Ureter (tissue), 1 donor: Measurements from ENCODE around the gene ATRNL1. TPM values are rescaled to one million over a fixed set of nuclear protein-coding genes. Genes with fewer than 3 reads are reported as not detected.

Experiments
- DNase-seq: peaks from one replicate; pipeline ENCODE4 v3.0.0-alpha.2; 2020; ENCODE audit warnings: low spot score
- total RNA-seq: library from RNA; stranded (reverse); gene quantifications from one replicate; pipeline ENCODE4 v1.2.4, GENCODE V29; 2023
- donor health status: DM: yes; HTN: yes; CAD: no.

The ATRNL1 gene
- total RNA-seq: 18.4 TPM

- no peak for DNase-seq
Observed at GRCh38 chr10:115093286-115093775, at the start of gene ATRNL1. ATRNL1 (plus strand) TSS chr10:115093365; CDS start chr10:115093751, 386 bp downstream.

DNA sequence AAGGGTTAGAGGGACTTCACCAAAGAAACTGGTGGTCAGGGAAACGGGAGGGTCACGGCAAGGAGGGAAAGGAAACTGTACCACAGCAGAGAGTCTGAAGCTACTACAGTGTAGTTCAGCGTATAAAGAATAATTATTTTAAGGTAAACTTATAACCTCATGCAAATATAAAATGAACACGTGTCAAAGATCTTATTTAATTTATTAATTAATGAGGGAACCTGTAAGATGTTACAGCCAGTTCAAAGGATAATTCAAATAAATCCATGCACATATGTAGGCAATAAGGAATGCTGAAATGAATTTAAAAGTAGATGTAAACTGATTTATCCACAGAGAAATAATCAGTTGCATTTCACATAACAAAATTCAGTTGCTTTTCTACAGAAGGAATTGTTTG, 49.4 kb upstream of the ATRNL1 start:
- no peak for DNase-seq

DNA sequence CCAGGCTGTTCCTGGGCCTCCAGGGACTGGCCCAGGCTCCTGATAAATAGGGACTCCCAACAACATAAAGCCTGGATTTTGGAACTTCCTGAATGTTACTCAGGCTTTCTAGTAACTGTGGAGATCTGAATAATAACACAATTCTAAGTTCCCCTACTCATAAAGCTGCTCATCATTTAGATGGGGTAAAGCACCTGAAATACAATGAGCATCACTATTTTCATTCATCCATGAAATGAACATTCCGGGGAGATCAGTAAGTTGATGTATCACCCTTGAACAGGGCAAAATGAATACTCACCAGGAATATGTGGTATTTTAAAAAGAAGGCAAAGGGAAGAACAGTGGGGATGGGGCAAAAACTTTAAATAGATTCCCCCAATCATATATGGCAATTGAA, 48.3 kb upstream of the ATRNL1 start:
- no peak for DNase-seq

GRCh38 chr10:115045499-115045898, 47.7 kb upstream of the ATRNL1 start:
- no peak for DNase-seq

DNA sequence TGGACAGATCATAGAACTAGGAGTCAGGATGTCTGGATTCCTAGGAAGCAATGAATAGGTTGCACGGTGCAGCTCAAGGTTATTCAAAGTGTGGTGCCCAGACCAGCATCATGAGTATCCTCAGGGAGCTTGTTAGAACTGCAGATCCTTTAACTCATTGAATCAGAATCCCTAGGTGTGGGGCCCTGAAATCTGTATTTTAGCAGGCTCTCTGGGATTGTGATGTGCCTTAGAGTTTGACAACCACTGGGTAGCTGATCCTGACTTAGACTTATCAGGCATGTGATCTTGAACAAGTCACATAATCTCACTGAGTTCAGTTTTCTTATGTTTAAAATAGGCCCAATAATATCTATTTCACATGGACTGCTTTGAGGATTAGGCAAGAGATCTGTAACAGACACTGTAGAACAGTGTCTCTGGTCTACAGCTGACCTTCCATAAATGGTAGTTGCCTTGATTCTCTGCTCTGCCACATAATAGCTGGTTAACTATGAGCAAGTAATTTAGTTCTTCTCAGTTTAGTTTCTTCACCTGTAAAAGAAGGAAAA, 46.4 kb upstream of the ATRNL1 start:
- no peak for DNase-seq

DNA sequence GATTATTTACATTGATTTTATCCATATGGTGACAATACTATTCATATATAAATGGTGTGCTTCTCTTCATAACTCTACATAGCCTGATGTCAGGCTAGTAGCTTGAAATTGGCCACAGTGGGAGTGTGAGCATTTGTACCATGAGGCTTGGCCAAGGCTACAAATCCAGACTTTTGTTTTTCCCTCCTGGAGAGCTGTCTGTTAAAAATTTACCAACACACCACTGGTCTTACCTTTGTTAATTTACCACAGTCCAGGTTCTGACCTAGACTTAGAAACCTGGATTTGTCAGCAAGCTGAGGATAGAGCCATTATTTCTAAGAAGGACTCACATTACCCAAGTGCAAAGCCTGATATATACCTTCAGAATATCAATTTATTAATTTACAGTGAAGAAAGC, 45.5 kb upstream of the ATRNL1 start:
- DNase-seq: no peak

DNA sequence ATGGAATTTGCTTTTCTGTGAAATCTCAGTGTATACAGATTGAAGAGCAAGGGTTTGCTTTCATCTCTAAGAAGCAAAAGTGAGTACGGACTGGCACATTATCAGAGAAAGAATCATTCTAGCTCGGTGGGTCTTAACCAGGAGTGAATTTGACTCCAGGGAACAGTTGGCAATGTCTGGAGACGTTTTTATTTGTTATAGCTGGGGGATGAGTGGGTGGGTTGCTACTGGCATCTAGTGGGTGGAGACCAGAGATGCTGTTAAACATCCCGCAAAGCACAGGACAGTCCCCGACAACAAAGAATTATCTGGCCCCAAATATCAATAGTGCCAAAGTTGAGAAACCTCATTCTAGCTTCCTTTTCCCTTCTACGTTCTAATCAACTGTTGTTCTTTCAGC, 43.8 kb upstream of the ATRNL1 start:
- DNase-seq: no peak

GRCh38 chr10:115049960-115050359, 43.2 kb upstream of the ATRNL1 start:
- DNase-seq: no peak

DNA sequence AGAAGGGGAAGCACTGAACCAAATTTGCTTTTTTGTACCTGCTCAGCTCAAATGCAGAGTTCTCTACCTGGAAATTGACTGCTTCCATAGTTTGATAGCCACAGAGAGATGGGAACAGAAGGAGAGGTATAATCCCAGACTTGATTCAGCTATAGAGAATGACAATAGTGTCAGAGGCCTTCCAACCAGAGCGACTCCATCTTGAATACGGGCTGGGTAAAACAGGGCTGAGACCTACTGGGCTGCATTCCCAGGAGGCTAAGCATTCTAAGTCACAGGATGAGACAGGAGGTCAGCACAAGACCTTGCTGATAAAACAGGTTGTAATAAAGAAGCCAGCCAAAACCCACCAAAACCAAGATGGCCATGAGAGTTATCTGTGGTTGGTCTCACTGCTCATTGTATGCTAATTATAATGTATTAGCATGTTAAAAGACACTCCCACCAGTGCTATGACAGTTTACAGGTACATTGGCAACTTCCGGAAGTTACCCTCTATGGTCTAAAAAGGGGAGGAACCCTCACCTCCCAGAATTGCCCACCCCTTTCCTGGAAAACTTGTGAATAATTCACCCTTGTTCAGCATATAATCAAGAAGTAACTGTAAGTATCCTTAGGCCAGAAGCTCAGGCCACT, 42.7 kb upstream of the ATRNL1 start:
- no peak for DNase-seq

- no peak for DNase-seq
Observed at GRCh38 chr10:115051216-115051615, 41.9 kb upstream of the ATRNL1 start.

DNA sequence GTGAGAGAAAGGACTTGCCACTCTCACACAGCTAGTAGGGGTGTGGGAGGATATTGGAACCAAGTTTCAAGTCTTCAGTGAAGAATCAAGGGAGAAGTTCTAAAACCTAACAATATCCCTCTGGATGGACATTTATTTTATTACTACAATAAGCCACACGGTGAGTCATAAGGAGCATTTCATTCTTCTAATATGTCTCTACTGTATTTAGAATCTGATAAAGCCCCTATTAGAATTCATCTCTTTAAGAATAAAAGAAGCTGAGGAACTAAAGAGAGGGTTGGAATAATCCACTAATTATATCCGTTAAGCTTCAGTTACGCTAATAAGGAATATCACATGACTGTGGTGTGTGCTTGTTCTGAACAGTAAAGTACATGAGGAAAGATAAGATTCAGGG, 40.9 kb upstream of the ATRNL1 start:
- no peak for DNase-seq

DNA sequence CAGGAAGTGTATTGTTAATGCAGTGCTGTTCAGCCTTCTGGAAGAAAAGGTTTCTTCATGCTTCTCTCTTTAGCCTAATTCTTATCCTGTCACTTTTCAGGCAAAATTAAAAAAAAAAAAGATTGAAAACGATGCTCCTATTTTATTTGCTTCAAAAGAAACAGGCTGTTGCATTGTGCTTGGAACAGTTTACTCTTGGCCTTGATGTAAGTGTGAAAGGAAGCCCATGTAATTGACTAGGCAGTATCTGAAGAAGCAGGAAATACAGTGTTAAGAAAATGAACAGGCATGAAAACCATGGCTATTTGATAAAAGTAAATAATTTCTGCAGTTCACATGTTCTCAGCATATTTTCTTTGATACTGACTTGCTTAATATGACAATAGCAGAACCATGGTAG, 40.4 kb upstream of the ATRNL1 start:
- DNase-seq: no peak

- DNase-seq: no peak
Observed at GRCh38 chr10:115056186-115056585, 37.0 kb upstream of the ATRNL1 start.

- DNase-seq: no peak
Observed at GRCh38 chr10:115059301-115059898, 33.8 kb upstream of the ATRNL1 start.

DNA sequence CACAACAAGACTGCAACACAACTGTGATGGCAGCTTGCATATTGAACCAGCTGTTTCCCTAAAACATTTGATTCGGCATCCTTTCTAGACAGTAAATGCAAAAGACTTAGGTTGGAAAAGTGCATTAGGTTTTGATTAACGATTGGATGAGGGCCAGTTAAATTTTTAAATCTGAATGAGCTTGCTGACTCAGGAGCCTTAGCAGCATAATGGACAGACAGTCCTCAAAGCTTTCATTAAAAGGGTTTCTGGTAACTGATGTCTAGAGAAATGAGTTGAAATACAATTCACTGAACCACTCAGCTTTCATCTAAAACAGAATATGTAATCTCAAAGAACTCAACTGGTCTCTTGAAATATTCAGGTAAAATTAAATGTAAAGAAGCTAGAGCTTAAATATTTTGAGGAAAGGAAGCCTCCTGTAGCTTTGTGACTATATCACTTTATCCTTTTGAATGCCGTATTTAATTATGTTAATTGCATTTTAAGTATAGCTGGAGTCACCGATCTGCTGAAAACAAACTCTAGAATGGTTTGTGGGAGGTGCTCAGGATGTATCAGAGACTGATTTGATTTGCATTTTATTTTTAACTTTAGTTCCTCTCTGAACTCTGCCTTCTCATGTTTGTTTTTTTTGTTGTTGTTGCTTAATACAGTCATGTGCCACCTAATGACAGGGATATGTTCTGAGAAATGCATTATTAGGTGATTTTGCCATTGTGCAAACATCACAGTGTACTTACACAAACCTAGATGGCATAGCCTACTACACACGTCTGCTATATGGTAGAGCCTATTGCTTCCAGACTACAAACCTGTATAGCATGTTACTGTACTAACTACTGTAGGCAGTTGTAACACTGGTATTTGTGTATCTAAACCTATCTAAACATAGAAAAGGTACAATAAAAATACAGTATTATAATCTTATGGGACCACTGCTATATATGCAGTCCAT, 29.2 kb upstream of the ATRNL1 start:
- DNase-seq: no peak

DNA sequence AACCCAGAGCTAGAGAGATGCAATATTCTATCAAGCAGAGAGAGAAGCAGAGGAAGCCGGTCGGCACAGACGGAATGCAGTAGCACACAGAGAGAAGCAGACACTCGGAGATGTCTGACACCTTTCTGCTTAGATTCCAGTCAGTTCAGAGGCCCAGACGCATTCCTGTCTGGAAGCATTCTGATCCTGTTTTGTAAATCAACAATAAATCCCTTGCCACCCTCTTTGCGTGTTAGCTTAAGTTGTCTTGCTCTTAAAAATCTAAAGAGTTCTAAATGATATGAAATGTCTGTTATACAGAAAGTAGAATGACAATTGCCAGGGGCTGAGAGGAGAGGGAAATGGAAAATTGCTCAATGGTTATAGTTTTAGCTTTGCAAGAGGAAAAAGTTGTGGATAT, 27.4 kb upstream of the ATRNL1 start:
- DNase-seq: no peak

- no peak for DNase-seq
Observed at GRCh38 chr10:115066528-115066927, 26.6 kb upstream of the ATRNL1 start.

DNA sequence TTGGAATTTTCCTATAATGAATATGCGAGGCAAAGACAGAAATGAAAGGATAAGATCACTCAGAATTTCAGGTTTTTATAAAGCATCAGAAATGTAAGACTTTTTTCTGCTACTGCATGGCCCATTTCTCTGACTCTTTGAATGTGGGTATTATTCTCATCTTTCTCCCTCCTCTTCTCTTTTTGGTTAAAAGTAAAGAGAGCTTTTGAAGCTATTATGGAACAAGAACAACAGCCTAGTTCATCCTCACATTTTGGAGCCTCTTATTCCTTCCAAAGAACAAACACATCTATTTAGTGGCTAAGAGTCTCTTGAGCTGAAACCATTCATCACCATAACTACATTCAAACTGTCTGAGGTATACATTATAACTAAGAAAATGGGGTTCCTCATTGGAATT, 19.4 kb upstream of the ATRNL1 start:
- no peak for DNase-seq

DNA sequence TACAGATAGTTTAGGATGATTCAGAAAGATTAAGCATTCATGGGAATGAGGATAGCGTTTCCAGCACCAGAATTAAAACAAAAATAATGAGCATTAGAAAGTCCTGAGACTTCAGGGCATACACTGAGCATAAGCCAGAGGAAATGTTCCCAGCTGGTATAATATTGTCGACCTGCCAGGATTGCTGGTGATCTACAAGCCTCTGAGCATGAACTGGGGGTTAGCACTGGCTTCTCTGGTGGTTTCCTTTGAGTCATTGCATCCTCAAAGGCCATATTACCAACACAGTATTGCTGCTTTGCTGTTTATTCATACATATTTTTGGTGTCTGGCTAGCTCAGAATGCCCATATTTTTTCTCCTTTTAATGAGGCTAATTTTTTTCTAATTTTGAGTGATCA, 10.7 kb upstream of the ATRNL1 start:
- DNase-seq: no peak

GRCh38 chr10:115084277-115084850, 8.8 kb upstream of the ATRNL1 start:
- DNase-seq: no peak

- no peak for DNase-seq
Observed at GRCh38 chr10:115091161-115091560, 2.0 kb upstream of the ATRNL1 start.

GRCh38 chr10:115092258-115092554, 959 bp upstream of the ATRNL1 start:
- no peak for DNase-seq
